GM19395 (cell line): ENCODE measurements around the gene NAB1.
"Not testable (repeated sequence)": the region's sequence is repeated elsewhere in the genome, so short reads cannot be mapped to it uniquely, and the experiment has no call there.

Experiments used
- ATAC-seq: cut with Tn5 transposase; IDR thresholded peaks from one replicate; pipeline ENCODE4 v1.9.1; 2021; ENCODE audit warnings: mild to moderate bottlenecking, moderate library complexity; ENCODE audit not compliant: unreplicated experiment

Gene NAB1

GRCh38 chr2:190707726-190708125, 58.8 kb downstream of the NAB1 start:
- no peak for ATAC-seq

- not testable (repeated sequence) for ATAC-seq
These were observed 59.8 kb downstream of the NAB1 start for GRCh38 chr2:190708650-190709049.

DNA sequence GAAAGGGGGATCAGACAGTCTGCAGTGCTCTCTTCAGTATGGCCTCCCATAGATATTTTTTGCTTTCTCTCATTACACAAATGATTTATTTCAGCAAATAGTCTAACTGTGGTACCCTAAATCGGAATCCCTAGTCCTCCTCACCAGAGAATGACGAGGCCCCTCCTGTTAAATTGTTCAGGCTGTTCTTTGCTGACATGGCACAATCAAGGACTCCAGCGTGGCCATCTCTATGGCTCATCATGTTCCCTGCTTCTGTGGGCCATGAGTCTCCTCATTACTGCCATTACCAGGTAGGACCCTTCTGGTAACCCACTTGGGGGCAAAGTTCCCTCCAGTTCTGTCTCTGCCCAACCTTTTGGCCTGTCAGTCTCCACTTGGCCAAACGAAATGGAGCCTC, 62.2 kb downstream of the NAB1 start:
- ATAC-seq, result no peak

DNA sequence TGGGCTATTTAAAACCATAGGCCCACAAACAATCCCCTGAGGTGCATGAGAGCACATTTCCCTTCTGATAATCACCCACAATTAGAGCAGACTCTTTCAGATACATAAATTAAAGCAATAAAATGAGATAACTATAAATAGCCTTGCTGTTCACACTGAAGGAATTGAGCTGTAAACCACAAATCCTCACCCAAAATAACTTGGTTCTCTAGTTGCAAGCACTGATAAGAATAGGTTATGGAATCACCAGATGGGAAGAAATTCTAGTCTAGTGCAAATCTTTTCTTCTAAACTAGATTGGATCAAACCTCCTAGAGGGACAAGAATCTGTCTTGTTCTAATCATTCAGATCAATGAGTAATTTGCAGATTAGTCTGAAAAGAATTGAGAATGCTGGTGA, 64.6 kb downstream of the NAB1 start:
- ATAC-seq, result no peak

DNA sequence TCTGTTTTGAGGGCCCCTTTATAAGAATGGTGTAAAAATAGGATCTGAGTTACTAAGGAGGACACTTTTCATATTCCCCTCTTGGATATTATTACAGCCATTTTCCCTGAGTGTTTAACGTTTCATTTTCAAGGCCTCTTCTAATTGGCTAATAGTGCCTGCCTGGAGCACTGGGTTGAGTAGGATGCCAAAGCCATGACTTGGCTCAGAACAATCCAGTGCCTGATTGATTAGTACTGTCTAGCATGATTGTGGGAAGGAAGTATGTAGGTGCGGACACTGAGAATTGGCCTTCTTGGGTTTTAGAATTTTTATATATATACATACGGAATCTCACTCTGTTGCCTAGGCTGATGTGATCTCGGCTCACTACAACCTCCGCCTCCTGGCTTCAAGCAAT, 66.1 kb downstream of the NAB1 start:
- no peak for ATAC-seq

DNA sequence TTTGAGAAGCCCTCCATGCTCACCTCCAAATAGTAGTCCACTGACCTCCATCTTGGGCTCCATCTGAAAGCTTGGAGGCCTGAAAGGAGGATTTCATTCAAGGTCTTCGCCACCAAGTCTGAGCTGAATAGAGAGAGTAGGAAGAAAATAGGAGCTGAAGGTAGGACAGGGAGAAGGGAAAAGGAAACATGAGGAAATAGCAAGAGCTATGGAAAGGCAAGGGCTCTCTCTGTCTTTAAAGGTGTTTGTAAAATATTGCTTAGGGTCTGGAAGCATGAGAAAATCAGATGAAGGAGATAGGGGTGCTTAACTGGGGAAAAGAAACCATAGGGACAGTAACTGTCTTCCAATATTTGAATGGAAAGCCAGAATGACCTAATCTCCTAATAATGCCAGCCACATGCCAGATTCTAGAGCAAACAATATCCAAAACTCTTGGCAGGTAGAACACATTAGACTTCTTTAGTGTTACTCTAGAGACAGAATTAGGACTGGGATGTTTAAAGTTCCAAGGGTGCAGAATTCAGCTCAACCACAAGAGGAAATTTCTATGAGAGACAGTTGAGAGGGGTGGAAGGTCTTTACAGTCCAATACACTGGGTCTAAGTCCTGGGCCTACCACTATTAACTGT, 67.4 kb downstream of the NAB1 start:
- no peak for ATAC-seq

DNA sequence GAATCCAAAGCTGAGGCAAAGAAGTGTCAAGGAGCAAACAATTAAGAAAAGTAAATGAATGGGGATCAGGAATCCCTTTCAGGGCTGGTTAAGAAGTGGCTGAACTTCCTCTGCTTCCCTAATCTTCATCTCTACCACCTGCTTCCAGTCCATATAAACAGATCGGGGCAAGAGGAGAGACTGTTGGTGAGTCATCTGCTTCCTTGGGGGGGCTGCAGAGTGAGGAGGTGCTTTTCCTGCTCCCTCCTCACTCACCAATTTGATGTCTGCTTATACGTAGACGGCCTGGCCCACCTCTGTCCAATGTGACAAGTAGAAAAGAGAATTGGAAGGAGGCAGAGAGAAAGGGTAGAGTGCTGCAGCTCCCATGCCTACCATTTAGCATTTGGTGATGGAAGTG, 68.4 kb downstream of the NAB1 start:
- ATAC-seq, result no peak

DNA sequence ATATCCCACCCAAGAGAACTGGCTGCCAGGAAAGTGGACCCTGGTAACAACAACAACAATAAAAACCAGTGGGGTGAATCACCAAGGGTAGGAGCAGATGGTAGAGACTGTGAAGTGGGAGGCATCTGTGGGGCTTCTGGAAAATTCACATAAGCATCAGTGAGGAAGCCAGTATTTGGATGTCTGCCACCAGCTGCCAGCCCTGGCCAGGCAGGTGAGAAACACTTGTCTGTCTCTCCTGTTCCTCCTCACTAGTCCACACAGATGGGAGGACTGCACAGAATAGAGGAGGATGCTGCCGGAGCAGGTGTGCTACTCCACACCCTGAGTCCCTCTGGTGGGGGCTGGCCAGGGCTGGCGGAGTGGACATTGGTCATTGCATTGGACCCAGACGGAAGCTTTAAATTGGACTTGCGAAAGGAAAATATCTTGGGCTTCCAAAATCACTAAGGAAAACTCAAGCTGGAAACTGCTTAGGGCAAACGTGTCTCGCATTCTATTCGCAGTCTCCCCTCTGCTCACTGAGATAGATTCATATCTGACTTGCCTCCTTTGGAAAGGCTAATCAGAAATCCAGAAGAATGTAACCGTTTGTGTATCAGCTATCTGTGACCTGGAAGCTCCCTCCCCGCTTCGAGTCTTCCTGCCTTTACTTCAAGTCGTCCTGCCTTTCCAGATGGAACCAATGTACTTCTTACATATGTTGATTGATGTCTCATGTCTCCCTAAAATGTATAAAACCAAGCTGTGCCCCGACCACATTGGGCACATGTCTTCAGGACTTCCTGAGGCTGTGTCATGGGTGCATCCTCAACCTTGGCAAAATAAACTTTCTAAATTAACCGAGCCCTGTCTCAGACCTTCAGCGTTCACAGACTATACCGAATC, 69.1 kb downstream of the NAB1 start:
- no peak for ATAC-seq

- peak; percentile 63 for ATAC-seq
These were observed 70.0 kb downstream of the NAB1 start for GRCh38 chr2:190718652-190719526.

GRCh38 chr2:190720276-190720675, 71.4 kb downstream of the NAB1 start:
- no peak for ATAC-seq

- no peak for ATAC-seq
These were observed 71.8 kb downstream of the NAB1 start for GRCh38 chr2:190720691-190721090.

DNA sequence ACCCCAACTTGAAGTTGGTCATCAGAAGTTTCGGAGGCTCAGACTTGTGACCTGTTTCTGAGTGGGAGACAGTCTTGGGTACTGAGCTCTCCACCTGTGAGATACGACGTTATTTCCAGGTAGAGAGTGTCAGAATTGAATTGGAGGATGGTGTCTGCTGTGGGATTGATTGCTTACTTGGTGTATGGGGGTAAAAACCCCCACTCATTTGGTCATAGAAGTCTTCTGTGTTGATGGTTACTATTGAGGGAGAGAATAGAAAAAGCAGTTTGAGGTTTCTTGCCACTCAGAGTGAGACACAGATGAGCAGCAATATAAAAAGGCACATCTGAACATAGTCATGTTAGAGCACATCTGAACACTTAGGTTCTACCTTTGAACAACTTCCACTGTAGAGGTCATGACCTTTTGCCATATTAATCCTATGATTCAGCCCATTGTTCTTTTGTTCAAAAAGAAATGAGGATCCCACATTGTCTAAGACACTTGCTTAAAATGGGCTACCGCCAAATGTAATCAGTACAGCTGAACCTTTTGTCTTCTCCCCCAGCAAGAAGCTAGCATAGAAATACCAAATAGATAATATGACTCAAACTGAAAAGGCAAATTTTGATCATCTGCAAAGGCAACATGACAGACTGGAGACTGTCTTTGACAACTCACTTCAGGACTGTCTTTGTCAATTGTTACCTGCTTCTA, 73.3 kb downstream of the NAB1 start:
- peak; percentile 71 for ATAC-seq

DNA sequence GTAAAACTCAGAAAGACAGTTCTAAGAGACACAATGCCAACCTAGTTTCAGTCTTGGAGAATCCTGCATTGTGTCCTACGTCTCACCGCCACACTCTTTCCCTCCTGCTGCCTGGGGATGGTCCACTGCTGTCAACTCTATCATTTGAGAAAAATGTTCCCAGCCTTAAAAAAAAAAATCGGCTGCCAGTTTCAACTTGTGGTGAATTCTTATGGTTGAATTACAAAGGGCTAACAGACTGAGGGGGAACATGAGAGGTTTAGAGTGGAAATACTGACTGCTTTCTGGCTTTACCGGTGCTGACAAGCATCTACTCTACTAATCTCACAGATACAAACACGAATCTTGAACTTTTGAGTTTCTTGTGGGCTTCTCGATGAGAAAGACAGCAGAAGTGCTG, 74.0 kb downstream of the NAB1 start:
- ATAC-seq, result no peak

DNA sequence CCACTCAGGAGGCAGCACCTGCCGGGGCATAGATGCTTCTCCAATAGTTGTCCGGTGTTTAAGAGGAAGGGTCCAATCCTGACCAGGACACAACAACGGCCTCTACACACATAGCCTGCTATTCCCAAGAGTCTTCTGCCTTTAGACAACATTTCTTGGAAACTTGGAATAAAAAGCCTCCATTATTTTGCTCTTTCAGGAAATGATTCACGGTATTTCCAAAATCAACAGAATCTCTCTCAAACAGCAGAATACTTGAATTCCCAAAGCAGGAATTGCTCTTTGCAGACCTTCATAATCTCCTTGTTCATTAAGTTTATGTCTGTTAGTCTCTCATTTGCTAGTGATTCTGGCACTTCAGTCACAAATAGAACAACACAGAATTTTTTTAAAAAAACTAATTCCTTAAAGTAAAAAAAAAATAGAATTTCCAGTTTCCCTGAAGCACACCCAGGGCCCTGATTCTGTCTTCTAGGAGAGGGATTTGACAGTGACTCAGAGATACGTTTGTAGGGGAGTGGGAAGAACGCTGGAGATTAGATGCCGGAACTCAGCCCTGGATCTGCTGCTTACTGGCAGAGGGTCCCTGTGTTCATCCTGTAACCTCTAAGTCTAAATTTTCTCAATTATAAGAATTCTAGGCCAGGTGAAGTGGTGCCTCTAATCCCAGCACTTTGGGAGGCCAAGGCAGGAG, 74.7 kb downstream of the NAB1 start:
- no peak for ATAC-seq

DNA sequence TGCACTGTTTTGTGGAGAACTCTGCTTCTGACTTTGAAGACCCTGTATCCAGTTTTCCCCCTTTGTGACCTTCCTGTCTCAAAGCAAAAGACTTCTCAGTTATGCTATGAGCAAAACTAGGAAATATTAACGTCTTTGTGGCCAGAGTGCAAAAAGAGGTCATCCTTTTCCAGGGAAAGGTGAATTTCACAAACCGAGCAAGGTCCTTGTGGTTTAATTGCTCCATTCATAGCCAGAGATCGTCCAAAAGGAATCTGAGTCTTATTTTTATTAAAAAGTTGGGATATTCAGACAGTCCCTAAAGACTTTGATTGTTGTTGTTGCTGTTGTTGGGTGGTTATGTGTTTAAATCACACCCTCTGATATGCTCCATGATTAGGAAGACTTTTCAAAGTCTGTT, 77.4 kb downstream of the NAB1 start:
- ATAC-seq, result no peak

DNA sequence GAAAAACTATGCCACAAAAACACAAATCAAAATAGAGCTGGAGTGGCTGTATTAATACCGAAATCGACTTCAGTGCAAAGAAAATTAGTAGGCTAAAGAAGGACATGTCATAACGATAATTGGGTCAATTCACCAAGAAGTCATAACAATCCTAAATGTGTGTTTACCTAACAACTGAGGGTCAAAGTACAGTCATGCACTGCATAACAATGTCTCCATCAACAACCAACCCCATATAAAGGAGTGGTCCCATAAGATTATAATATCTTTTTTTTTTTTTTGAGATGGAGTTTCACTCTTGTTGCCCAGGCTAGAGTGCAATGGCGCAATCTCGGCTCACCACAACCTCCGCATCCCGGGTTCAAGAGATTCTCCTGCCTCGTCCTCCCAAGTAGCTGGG, 87.5 kb downstream of the NAB1 start:
- no peak for ATAC-seq

GRCh38 chr2:190740449-190740848, 91.6 kb downstream of the NAB1 start:
- no peak for ATAC-seq
